Activated CD8-positive, alpha-beta memory T cell treated with anti-CD3 and anti-CD28 coated beads, Interleukin-2, amount 50 U/mL, for 48 hours (primary cell): ENCODE data around the gene GLUD1.
"Not testable (repeated sequence)": the region's sequence is repeated elsewhere in the genome, so short reads cannot be mapped to it uniquely, and the experiment has no call there.

Source experiments
- DNase-seq: peaks from one replicate; pipeline ENCODE4 v3.0.0-alpha.2; 2020

Gene GLUD1

DNA sequence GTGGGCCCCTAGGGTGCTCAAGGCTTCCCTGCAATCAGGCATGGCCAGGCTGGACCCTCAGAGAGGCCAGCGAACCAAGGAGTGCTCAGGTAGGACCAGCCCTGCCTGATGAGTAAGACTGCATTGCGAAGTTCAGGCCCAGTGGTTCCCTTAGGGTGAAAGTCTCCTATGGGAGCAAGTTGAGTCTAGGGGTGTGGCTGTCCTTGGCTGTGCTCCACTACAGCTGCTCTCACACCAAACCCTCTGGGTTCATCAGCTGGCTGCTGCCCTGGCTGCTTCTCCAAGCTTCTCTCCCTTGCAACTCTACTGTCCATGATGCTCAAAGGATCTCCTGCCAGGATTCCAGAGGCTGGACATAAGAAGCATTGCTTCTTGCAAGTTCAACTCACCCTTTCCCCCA is 55.9 kb downstream of the GLUD1 start:
- DNase-seq: no peak

DNA sequence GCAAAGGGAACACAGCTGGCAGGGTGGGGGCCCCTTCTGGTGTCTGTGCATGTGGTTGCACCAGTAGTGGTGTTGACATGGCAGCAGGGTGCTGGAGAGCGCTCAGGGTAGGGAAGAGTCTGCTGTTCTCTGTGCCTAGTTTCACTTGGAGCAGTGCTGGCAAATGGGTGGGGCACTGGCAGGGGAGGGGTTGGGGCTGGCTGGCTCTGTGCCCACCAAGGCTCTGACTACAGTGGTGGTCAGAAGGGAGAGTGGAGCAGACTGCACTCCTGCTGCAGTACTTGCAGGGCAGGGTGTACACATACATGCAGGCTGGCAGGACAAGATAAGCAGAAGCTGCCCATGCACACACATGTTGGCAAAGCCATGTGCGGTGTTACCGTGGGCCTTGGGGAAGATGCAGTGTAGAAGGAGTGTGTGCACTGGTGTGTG is 56.3 kb downstream of the GLUD1 start:
- DNase-seq: no peak

DNA sequence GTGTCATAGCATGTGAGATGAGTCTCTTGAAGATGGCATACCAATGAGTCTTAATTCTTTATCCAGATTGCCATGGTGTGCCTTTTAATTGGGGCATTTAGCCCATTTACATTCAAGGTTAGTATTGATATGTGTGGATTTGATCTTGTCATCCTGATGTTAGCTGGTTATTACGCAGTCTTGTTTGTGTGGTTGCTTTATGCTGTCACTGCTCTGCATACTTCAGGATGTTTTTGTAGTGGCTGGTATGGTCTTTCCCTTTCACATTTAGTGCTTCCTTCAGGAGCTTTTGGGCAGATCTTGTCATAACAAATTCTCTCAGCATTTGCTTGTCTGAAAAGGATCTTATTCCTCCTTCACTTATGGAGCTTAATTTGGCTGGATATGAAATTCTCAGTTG is 58.0 kb downstream of the GLUD1 start:
- no peak for DNase-seq

DNA sequence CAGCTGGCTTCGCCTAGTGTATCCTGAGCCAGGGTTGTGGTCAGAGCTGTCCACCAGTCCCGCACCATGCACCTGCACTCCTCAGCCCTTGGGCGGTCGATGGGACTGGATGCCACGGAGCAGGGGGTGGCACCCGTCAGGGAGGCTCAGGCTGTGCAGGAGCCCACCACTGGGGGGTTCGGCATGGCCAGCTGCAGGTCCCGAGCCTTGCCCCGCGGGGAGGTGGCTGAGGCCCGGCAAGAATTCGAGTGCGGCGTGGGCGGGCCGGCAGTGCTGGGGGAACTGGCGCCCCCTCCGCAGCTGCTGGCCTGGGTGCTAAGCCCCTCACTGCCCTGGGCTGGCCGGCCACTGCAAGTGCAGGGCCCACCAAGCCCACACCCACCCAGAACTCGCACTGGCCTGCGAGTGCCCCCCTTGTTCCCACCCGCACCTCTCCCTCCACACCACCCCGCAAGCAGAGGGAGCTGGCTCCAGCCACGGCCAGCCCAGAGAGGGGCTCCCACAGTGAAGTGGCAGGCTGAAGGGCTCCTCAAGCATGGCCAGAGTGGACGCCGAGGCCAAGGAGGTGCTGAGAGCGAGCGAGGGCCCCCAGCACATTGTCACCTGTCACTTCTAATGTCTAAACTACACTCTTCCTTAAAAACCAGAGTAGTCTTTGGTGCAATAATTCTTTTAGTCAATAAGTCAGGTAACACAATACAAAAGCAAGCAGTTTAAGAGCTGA is 63.6 kb downstream of the GLUD1 start:
- DNase-seq: no peak

DNA sequence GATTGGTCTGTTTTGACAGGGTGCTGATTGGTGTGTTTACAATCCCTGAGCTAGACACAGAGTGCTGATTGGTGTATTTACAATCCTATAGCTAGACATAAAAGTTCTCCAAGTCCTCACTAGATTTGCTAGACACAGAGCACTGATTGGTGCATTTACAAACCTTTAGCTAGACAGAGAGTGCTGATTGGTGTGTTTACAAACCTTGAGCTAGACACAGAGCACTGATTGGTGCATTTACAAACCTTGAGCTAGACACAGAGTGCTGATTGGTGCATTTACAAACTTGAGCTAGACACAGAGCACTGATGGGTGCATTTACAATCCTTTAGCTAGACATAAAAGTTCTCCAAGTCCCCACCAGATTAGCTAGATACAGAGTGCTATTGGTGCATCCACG is 64.2 kb downstream of the GLUD1 start:
- not testable (repeated sequence) for DNase-seq

DNA sequence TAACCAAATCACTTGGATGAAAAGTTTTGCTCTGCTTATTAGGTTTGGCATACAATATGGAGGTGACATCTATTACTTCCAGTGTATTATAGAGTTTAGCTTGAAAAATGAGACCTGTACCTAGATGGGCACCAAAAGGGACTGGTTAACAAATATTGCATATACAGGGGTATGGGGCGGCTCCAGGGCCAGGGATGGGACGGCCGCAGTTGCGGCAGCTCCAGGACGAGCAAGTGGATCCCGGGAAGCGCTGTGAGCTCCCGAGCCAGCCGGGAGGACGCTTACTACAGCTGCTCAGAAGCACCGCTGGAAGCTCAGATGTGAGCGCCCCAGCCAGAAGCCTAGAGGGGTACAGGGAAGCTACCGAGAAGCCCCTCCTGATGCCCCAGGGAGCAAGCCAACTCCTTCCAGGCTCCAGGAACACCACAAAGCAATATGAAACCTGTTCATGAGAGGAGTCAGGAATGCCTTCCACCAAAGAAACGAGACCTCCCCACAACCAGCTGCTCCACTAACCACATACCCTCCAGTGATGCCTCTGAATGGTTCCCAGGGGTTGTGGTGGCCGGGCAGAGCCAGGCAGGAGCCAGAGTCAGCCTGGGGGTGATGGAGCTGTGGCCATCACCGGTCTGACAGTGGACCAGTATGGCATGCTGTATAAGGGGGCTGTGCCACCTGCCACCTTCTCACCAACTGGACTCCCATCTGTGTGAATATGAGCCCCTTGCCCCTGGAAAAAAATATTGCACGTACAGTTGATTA is 67.7 kb downstream of the GLUD1 start:
- DNase-seq: not testable (repeated sequence)

DNA sequence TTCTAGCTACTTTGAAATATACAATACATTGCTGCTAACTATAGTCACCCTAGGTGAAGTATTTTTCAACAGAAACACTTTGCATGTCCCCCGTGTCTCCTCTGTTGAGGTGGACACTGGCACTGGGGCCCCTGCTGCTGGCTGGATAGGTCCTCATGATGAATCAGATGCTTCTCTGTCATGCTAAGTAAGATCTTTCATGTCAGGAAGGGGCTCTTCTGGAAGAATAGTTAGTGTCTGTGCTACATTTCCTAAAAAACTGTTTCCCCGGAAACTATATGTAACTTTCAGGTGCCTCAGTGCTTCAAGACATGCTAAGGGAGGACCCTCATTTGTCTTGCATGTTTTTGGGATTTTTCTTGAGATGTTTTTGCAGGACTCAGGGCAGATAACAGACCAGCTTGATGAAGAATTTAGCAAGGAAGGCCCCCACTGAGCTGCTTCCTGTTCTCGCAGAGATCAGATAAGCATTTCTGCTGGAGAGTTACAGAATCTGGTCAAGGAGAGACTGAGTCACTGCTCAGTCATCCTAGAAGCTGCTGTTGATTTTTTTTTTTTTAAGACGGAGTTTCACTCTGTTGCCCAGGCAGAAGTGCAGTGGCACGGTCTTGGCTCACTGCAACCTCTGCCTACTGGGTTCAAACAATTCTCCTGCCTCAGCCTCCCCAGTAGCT is 69.2 kb downstream of the GLUD1 start:
- not testable (repeated sequence) for DNase-seq

DNA sequence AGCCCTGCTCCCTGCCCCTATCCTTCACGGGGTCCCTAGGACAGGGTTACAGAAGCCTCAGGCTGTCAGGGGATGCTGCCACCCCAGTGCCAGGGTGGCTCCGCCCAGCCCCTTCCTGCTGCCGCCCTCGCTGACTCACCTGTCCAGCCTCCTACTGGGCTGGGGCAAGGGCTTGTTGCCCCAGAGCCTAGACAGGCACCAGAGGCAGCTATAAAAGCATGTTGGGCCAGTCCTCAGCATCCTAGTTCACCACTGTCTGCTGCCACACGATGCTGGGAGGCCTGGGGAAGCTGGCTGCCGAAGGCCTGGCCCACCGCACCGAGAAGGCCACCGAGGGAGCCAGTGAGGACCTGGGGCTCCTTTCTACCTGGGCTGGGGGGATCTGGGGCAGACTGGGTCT is 74.6 kb downstream of the GLUD1 start, which contains the start of gene FAM25A:
Gene FAM25A, plus strand, starts transcription at position 239 of the 400 bp plus-strand sequence. Its CDS starts 31 bp downstream, at position 270.
- not testable (repeated sequence) for DNase-seq

DNA sequence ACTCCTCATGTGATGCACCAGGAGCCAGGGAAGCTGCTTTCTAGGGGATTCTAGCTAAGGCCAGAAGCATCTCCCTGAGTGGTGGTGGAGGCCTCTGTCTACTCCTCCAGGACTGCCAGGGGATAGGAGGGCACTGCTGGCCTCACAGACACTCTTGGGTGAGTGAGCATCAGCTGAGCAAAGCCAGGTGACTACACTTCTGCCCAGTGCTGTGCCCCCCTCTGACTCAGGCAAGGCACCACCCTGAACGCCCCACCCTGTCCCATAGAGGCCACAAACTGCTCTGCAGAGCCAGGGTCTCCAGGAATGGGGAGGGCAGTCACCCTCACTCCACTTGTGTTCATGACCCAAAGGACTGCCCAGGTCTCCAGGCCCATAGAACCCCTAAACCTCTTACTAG is 75.1 kb downstream of the GLUD1 start:
- not testable (repeated sequence) for DNase-seq

DNA sequence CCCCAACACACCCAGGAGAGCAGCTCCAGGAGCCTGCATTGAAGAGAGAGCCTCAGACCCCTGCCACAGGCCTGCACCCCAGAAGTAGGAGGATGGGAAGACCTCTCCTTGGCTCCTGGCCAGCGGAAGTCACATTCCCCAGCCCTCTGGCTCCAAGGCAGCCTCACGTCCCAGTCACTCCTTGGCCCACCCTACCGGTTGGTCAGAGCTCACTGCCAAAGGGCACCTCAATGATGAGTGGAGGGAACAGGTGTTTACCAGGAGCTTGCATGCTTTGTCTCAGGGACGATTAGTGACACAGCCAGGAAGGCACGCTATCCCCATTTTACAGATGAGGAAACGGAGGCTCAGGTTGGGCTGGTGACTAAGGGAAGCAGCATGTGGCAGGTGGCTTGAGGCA is 75.6 kb downstream of the GLUD1 start:
- not testable (repeated sequence) for DNase-seq

DNA sequence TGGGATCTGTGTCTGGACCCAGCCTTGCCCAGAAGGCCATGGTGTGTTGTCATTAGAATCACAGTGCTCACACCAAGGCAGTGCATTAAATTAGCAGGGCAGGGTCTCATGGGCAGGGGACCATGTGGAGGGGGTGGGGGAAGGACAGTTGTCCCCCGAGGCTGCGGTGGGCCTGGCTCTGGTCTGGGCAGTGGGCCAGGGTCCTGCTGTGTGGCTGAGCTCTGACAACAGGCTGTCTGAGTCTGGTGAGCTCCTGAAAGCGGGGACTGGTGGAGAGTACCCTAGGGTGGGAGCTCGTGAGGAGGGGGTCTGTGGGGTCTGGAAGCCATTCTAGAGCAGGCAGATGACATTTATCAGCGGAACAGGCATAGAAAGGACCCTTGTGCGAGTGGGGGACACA is 76.5 kb downstream of the GLUD1 start:
- DNase-seq: not testable (repeated sequence)

DNA sequence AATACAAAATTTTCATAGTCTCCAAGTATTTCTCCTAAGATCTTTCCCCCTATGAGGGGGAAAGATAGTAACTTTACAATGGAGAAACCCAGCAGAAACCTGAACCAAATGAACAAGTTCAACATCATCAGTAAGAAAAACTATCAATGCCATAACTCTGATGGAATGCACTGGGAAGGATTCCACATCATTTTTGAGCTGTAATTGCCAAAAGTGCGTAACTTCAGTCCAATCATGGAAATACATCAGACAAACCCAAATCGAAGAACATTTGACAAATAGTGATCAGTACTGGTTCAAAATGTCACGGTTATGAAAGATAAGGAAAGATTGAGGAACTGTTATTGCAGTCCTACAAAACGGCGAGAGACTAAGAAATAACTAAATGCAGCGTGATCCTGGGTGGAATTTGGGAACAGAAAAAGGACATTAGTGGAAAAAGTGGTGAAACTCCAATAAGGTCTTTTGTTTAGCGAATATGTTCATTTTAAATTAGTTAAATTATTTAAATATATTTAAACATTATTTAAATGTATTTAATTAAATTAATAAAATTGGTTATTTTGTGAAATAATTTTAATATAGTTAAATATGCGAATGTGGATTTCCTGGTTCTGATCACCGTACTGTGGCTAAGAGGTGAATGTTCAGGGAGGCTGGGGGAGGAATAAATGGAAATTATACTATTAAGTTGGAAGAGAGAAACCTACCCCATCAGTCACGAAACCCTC is 79.5 kb downstream of the GLUD1 start:
- DNase-seq: not testable (repeated sequence)

DNA sequence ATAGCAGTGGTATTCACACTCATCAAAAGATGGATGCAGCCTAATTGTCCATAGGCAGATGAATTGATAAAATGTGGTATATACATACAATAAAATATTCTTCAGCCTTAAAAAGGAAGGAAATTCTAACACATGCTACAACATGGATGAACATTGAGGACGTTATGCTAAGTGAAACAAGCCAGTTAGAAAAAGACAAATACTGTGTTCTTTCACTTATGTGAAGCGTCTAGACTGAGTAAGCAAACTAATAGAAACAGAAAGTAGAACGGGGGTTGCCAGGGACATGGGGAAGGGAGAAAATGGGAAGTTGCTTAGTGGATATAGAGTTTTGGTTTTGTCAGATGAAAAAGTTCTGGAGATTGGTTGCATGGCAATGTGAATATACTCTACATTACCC is 81.1 kb downstream of the GLUD1 start:
- not testable (repeated sequence) for DNase-seq

DNA sequence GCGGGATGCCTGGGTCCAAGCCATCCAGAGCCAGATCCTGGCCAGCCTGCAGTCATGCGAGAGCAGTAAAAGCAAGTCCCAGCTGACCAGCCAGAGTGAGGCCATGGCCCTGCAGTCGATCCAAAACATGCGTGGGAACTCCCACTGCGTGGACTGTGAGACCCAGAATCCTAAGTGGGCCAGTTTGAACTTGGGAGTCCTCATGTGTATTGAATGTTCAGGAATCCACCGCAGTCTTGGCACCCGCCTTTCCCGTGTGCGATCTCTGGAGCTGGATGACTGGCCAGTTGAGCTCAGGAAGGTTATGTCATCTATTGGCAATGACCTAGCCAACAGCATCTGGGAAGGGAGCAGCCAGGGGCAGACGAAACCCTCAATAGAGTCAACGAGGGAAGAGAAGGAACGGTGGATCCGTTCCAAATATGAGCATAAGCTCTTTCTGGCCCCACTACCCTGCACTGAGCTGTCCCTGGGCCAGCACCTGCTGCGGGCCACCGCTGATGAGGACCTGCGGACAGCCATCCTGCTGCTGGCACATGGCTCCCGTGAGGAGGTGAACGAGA is 85.4 kb downstream of the GLUD1 start:
- DNase-seq: not testable (repeated sequence)

DNA sequence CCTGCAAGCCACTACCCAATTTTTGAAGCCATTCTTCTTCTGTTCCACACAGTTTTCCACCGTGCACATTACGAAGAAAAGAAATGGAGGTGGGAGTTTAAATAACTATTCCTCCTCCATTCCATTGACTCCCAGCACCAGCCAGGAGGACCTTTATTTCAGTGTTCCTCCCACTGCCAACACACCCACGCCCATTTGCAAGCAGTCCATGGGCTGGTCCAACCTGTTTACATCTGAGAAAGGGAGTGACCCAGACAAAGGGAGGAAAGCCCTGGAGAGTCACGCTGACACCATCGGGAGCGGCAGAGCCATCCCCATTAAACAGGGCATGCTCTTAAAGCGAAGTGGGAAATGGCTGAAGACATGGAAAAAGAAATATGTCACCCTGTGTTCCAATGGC is 86.3 kb downstream of the GLUD1 start:
- DNase-seq: not testable (repeated sequence)

DNA sequence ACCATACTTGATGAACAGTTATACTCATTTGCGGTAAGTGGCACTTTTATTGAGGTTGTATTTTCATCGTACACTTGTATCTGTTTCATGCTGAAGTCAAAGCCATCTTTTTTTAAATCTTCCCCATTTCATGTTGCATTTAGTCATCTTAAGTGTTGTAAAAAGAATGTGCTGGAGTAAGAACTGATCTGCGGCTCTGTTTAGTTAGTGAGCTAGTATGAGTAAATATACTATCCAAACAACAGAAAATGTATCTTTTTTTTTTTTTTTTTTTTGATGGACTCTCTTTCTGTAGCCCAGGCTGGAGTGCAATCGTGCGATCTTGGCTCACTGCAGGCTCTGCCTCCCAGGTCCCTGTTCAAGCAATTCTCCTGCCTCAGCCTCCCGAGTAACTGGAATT is 87.0 kb downstream of the GLUD1 start:
- not testable (repeated sequence) for DNase-seq

DNA sequence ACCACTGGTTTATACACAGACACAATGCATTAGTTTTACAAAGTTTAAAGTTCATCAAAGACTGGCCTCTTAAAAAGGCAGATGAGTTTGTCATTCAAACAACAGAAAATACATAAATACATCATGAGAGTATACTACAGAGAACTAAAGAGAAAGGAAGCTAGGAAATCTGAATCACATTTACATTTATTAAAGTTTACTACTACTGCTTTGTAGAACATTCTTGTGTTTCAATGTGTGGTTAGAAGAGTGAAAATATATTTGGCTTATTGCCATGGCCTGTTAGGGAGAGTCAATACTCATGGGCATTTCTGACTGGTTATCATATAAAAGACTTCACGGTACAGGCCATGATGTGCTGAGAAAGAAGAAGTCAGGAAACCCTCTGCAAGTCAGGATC is 87.5 kb downstream of the GLUD1 start:
- DNase-seq: not testable (repeated sequence)

DNA sequence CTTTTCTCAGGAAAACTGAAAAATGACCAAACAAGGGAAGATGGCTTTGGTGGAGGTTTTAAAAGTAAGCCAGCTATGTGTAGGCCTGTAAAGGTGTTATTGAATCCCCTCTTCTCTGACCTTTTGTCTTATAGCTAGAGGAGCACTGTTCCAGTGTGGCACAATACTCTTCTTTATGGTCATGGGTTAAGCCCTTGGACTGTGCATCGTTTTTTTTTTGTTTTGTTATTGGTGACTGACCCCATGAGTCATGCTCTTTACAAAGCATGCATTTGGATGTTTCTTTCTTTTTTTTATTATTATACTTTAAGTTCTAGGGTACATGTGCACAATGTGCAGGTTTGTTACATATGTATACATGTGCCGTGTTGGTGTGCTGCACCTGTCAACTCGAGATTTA is 94.2 kb downstream of the GLUD1 start:
- no peak for DNase-seq
